Activated CD4-positive, alpha-beta T cell treated with anti-CD3 and anti-CD28 coated beads, Interleukin-2, Interleukin-4, amounts not matched to agents 100 ng/mL and 50 ng/mL, durations not matched to agents 16 hours and 8 hours (primary cell): ENCODE results near the gene SPTSSB.

Source experiments
- DNase-seq: peaks from one replicate; pipeline ENCODE4 v3.0.0-alpha.2; 2020; ENCODE audit warnings: low spot score

The SPTSSB gene, protein sequence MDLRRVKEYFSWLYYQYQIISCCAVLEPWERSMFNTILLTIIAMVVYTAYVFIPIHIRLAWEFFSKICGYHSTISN

DNA sequence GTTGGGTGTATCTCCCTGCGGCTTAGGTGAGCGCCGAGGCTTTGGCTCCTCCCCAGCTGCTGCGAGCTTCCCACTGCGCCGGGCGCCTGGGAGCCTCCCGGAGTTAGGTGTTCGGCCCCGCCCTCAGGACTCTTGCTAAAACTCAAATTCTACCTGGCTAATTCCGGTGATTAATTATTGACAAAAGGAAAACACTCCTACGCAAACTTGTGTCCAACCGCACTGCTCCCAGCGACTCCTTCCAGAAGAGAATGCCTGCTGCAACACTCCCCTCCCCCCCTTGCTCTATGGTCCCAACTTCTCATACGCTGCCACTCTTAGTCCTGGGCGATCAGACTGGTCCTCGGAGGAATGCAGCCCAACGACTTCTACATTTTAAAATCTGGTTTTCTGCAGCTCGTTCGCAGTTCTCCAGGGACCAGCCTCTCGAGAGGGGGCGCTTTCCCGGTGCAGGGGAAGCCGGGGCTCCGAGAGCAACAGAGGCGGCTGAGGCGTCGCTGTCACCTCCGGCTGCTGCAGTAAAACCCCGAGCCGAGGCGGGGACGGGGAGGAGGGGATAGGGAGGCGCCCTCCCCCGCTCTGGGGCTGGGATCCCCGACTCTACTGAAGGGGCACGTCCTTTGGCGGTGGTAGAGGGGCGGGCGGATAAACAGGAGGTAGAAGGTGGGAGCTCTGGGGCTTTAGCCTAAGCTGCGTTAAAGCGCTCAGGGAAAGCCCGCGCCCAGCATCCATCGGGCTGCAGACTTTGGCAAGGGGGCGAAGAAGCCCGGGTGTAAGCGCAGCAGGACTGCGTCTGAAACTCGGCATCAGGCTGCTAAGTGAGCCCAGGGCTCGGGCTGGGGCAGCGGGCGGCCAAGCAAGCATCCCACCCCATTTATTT, at the start of gene SPTSSB:
TSS of gene SPTSSB (minus strand) at position 77 of the 880 bp plus-strand sequence. CDS start 25,194 bp downstream, outside the sequence.
- DNase-seq = peak; percentile 28

DNA sequence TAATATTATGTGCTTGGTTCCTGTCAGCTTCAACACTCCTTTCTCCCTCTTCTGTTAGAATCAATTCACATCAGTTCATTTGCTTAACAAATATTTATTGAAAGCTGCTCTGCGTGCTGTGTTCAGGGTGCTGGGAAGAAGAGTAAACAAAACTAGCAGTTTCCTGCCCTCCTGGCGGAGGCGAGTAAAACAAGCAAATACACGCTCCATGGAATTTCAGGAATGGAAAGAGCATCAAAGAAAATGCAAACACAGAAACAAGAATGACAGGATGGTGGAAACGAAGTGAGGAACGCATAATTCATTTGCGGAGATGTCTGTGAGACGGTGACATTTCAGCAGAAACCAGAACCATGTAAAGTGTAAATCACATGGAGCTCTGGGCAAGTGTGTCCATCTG, 49.4 kb upstream of the SPTSSB start:
- no peak for DNase-seq

DNA sequence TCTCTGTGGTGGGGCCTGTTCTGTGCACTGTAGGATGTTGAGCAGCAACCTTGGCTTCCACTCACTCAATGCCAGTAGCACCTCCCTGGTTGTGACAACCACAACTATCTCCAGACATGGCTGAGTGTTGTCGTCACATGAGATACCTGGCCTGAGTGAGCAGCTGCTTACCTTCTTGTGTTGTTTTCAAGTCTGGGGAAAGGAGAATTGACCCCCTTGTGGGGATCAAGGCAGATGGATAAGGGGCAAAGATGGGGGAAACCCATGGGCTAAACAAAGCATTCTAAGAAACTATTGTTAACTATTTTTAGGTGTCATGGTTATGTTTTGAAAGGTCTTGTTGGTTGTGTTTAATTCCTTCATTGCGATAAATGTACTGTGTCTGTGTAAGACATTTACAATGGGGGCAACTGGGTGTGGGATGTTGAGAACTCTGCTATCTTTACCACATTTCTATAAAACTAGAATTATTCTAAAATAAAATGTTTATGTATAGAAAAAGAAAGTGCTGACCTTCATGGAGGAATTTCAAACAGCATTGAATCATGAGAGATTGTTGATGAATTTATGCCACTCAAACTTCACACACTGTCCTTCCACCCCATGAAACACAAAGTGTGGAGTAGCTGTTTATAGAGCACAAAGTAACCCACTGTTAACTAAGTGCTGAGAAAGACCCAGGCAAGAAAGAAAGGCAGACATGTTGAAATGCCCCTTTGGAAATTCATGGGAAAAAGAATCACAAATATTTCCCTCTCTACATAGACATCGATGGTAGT, 48.4 kb upstream of the SPTSSB start:
- no peak for DNase-seq

DNA sequence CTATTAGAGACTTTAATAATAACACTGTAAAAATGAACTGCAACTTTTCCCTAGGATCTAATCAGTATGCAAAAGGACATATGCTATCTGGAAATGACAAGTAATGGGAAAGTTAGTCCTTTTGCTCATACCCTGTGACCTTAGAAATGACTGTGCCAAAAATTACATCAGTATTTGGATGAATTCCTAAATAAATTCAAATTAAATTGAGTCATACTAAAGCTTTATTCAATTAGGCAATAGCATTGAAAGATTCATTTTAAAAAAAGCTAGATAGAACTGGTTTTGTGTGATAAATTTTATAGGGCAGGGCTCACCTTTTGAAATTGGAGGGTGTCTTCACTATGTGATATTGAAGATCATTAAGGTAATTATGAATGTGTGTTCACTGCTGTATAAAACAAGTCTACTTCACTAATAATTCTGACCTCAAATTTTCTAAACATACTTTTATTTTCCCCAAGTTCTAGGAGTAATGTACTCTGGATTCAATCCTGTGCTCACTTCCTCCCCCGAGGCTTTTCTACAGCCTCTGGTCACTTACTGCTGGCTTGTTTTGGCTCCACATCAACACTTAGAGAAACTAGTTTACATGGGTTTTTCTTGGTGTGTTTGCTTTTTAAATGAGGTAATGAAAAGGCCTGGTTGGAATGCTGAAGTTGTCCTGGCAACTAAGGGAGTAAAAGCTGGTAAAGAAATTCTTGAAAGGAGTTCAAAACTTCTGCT, 44.4 kb upstream of the SPTSSB start:
- no peak for DNase-seq

DNA sequence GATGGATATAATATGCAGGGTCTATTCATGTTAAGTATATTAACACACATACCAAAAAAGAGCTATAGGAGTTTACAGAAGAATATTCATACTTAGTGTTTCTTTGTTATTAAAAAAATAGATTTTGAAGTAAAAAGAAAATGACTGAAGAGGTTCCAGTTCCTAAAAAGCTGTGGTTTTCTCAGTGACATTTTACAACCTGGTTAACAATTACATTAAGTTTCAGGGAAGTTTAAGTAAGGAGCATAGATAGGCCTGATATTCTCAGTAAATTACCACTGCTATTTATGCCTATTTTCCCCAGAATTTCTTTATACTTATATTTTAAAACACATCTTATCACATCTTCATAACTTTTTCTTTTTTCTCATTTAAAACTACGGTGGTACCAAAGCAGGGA, 43.6 kb upstream of the SPTSSB start:
- no peak for DNase-seq

DNA sequence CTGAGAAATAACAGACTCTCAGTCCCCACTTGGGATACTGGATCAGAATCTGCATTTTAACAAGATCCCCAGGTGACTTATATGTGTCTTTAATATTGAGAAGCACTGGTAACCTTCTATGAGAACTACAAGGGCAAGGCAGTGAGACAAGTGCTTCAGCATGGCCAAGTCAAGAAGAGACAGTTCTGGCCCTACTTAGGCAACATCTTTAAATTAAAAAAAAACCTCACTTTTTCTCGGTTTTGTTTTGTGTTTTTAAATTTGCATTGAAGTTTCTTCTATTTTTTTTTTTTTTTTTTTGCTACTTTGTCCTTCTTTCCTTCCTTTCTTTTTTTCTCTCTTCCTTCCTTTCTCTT, 42.5 kb upstream of the SPTSSB start:
- no peak for DNase-seq

DNA sequence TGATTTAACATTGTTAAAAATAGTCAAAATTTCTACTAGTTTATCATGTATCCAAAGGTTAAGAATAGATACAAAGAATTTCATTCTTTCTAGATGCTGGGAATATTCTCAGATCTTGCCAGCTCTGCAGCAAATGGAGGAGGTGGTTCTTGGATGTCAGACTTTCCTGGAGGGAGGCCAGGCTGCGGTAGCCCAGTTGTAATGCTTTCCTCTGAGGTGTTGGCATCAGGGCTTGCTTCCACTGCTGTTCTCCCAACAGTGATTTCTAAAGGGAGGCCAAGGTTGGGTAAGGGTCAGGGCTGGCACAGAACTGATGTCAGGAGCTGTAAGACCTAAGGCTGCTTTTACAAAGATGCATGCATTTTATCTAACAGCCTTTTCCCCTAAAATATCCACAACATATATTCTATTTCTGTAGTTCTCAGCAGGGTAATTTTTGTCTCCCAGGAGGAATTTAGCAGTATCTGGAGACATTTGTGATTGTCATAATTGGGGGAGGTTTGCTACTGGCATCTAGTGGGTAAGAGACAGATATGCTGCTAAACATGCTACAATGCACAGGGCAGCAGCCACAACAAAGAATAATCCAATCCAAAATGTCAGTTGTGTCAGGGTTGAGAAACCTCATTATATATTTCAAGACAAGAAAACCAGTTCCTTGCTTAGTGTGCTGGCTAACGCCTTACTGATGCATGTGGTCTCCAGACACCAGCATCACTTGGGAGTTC, 42.0 kb upstream of the SPTSSB start:
- no peak for DNase-seq

DNA sequence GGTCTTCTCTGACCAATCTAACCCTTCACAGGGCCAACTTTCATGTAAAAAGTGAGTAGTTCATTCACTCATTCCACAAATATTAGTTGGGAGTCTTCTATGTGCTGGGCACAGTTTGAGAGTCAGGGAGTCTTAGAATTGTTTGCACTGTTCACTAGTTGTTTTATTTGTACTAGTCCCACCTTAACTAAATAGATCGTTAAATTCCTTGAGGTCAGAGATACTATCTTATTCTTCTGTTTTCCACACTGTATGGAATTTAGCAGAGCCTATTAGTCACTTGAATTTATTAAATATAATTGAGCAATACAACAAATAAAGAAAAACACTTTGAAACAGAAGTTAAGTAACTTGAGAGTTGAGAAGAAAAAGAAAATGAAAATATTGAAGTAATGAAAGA, 40.8 kb upstream of the SPTSSB start:
- DNase-seq = no peak

DNA sequence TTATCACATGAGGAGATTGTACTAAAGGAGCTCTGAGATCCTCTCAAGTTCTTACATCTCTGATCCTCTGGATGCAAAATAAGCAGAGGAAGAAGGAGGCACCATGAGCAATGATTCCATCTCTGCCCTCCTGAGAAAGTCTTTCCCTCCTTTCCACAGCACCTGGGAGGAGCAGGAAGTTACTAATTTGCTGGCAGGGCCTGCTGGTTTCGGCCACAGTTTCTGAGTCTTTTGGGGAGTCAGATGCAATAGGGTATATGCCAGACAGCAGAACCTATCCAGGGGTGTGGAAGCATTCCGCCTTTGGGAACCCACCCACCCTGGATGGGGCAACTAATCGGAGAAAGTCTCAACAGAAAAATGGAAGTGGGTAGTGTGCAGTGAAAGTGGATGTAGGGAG, 38.5 kb upstream of the SPTSSB start:
- DNase-seq = no peak

DNA sequence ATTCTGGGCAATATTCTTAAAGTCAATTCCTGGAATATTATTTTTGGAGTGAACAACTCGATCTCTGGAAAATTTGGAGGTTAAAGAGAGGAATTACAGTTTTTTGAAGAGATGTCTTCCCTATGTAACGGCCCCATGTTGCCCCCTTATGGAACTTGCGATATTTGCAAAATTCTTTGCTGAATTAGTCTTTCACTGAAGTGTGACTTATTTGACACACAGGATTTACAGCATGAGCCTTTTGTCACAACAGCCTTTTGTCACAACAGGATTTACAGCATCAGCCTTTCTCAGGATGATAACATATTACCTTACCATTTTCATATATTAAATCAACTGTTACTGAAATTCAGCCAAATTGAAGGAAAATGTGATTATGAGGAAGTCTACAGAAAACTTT, 37.8 kb upstream of the SPTSSB start:
- DNase-seq = peak; percentile 31

DNA sequence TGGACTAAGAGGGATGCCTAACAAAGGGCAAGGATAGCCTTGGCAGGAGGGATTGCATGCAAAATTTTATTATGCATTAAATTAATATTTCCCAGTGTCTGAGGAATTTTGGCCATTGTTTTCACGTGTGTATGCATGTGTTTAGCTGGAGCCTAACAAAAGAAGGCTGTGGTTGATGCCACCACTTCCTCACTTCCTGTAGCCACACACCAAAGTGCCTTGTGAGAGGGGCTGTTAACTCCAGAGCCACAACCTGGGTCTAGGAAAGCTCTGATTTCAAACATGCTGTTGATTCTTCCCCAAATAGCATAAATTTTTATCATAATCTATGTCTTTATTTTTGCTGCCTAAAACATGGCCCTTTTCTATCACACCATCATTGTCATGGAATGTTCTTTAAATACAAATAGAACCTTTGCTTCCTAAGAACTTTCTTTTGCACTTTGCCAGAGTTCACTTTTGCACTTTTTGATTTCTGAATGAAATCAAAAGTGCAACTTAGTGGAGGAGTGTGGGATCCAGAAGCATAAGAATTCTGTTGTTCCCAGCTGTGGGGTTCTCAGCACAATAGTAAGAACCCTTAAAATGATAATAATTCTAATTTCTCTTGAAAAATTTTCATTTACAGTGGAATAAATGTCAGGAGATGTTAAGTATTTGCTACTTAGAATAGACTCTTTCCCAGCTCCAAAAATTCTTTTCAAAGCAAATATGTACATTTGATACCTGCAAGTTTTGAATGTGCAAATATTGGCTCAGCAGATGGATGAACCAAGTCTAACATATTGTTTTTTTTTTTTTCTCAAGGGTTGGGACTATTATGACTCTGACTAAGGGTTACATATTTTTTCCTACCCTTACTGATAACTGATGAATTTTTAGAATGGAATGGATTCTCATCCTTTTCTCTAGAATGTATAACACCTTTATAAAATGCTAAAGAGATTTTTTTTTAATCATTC, 35.6 kb upstream of the SPTSSB start:
- DNase-seq = no peak

DNA sequence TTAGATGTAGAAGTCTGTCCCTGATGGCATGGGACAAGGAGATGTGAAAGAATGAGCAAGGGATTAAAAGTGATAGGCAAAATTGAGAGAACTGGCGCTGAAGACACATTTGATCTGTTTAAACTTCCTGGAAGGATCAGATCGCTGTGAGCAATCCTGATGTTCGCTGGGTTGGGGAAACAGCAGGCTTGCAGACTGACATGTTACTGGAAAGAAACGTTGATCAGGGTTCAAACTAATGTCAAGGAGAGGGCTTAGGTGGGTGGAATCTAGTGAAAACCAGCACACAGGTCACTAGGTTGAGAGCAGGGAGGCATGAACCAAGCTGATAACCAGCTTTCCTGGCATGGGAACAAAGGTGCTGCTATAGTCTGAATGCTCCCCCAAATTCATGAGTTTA, 34.5 kb upstream of the SPTSSB start:
- no peak for DNase-seq

DNA sequence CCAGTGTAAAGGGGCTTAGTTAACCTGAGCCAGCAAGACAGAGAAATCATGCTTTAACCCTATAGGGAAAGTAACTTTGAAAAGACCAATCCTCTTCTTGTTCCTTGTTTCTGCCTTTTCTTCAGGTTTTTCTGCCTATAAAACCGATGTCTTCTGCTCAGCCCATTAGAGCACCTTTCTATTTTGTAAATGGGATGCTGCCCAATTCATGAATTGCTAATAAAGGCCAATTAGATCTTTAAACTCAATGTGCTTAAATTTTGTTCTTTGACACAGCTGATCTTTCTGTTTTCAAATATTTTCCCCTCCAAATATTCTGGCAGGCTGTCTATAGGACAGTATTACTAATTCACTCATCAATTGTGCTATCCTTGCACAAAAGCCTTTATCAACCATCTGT, 33.8 kb upstream of the SPTSSB start:
- DNase-seq = no peak

DNA sequence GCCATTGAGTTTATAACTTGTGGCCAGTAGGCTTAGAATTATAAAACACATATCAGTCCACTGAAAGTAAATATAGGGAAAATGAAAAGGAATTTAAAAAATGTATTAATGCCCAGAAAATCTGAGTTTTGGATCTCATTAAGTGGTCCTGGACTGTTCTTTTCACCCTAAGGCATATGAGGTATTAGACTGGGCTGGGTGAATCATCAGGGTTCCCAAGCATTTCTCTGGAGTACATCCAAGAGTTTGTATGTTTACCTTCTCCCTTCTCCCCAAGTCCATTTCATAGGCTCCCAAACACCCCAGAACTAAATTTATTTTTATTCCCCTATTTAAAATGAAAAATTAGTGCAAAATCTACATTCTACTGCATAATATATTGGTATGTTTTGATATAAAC, 31.9 kb upstream of the SPTSSB start:
- no peak for DNase-seq

DNA sequence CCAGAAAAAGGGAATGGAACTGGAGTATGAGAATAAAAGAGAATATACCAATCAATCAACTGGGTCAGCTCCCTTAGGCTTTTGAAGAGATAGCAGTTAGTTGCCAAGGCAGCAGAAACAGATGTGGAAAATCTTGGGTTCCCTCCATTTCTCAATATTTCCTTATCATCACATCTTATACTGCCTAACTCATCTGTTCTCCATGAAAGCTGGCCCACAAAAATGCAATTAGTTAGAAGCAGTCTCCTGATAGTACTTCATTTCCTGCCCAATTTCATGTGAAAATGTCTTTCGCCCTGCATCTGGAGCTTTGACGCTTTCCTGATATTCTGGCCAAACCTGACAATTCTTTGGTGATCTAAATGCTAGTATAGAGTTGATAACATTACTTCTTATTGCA, 30.1 kb upstream of the SPTSSB start:
- DNase-seq = no peak

DNA sequence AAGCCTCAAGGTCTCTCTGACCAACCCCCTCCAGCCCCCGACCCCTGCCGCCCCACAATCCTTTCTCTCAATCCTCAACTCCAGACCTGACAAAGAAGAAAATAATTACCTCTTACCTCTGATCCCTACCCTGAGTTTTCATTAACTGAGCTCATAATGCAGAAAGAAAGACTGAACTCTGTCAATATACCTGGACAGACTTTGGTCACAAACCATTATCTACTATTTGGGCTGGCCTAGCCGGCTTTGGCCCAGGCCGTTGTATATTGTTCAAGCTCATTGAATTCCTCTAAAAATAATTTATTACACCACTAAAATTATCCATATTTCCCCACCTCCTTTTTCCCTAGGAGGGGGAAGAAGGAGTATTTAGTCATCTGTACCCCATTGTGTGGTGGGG, 29.3 kb upstream of the SPTSSB start:
- DNase-seq = no peak

DNA sequence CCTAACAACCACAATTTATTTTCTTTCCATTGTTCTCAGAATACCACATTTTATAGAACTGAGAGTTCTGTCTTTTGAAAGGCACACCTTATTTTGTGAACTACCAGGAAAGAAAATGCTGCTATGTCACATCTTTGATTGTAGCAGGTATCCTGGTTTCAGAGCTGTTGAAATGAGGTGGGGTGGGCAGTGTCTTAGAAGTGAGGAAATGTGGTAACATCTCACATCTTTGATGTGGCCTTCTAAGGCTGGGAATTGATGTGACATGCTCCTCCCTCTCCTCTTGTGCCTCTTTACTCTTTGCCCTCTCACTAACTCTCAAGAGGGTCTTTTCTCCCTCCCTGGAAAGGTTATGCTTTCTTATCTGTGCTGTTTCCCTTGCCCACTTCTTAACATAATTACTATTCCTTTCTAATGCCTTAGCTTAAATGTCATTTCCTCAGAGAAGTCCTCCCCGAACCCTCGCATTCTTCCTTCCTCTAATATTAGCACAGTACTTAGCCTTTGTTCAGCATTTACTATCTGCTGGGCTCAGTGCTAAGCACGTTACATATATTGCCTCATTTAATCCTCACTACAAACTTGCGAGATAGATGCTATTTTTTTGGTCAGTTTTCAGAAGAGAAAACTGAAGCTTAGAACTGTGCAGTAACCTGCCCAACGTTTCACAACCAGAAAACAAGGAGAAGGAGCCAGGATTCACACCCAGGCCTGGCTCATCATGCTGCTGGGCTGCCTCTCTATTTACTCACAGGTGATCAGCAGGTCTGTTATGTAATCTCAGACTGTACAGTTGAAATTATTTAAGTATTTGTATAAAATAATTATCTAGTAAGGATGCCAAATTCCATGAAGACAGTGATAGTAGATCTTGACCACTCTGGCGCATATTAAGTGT, 24.0 kb upstream of the SPTSSB start:
- no peak for DNase-seq

DNA sequence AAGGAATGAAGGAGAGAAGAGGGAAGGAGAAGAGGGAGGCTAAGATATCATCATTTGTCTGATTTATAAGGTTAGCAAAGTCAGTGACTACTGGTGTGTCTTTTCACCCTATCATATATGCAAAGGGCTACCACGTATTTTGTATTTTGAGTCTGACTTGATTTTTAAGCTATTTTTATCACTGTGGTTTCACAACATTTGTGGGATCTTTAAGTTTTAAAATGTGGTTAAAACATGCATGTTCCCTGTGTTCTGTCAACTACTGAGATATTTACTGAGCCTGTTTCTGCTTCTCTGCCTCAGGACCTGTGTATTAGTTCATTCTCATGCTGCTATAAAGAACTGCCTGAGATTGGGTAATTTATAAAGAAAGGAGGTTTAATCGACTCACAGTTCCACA, 22.5 kb upstream of the SPTSSB start:
- DNase-seq = no peak

DNA sequence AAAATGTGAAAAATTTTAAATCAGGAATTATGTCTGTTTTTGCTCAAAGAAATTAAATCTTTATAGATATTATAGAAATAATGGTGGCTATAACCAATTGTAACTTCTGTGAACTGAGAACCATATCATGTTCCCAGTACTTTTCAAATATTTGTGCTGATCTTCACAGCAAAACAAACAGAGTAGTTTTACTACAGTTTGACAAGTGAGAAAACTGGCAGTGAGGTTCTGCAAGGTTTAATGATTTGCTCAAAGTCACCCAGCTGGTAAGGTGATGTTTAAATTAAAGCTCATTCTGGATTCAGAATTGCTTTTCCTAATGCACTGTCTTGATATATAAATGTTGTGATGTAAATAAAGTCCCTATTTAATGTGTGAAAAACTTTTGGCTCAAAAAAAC, 22.0 kb upstream of the SPTSSB start:
- no peak for DNase-seq

DNA sequence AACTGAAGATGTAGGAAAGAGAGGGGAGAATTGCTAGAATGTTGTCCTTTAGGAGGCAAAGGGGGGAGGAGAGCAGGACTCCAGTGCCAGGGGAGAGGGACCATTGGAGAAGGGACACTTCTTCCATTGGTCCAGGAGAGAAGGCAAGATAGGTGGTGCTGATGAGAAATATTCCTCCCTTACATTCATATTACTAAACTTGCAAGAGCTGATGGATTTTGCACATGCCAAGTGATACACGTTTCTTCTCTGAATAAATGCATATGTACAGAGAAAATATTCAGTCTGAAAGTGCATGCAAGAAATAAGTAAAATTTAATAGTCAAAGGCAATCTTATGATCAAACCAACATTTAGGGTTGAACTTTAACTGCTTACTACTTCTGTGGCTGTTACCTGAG, 21.5 kb upstream of the SPTSSB start:
- no peak for DNase-seq
